HEK293 (cell line): ENCODE results near the gene CABLES2.

Experiments used
- CTCF ChIA-PET: fragments of 350-600 bp; formaldehyde crosslinking; extraction: SDS; loops from one replicate; lab custom pipeline; 2021; ENCODE audit warnings: antibody characterized with exemption; lab: Yijun Ruan, JAX
- POLR2A ChIA-PET: fragments of 300-600 bp; formaldehyde crosslinking; extraction: SDS; loops from one replicate; lab custom pipeline; 2020; ENCODE audit warnings: antibody characterized with exemption, inconsistent platforms; lab: Yijun Ruan, JAX
- H3K27ac ChIP-seq: fragments of 200-500 bp; sonication (Bioruptor generic); 2 replicates; pipeline ENCODE4 v1.5.1; 2014; ENCODE audit warnings: low read depth, low read length, control low read depth, inconsistent platforms; ENCODE audit errors: extremely low read depth
- H3K36me3 ChIP-seq, 2 experiments: fragments of 200-500 bp in 1 of 2; sonication (Bioruptor generic) in 1 of 2; 1 replicate in 1 of 2; 2 replicates in 1 of 2; pipeline ENCODE4 v1.5.1; 2014 to 2017; ENCODE audit warnings: inconsistent platforms in 2 of 2, low read length in 2 of 2; ENCODE audit not compliant: control insufficient read depth in 2 of 2, insufficient read depth in 1 of 2
- H3K4me1 ChIP-seq: fragments of 200-500 bp; sonication (Bioruptor generic); 2 replicates; pipeline ENCODE4 v1.5.1; 2014; ENCODE audit warnings: mild to moderate bottlenecking, low read length, inconsistent platforms; ENCODE audit not compliant: control insufficient read depth, insufficient read depth
- H3K4me3 ChIP-seq: 2 replicates; pipeline ENCODE4 v1.5.1; 2011; ENCODE audit warnings: low read depth, mild to moderate bottlenecking, control low read depth, low read length, moderate library complexity
- H3K9me3 ChIP-seq: fragments of 200-500 bp; sonication (Bioruptor generic); 2 replicates; pipeline ENCODE4 v1.5.1; 2014; ENCODE audit warnings: low read depth, low read length, inconsistent platforms; ENCODE audit not compliant: control insufficient read depth, insufficient read depth
- BCL11B ChIP-seq: fragments of 450-650 bp; formaldehyde crosslinking; IDR thresholded peaks from 2 replicates; pipeline ENCODE4 v1.5.1; 2016; ENCODE audit warnings: low read depth, missing biosample characterization, missing genetic modification characterization
- ELK4 ChIP-seq: IDR thresholded peaks from 2 replicates; pipeline ENCODE4 v1.6.1; 2011; ENCODE audit warnings: mild to moderate bottlenecking, low read depth, low read length, borderline replicate concordance
- GFI1B ChIP-seq: fragments of 450-650 bp; formaldehyde crosslinking; IDR thresholded peaks from 2 replicates; pipeline ENCODE4 v1.5.1; 2016; ENCODE audit warnings: missing biosample characterization, missing genetic modification characterization
- GLIS2 ChIP-seq: fragments of 450-650 bp; formaldehyde crosslinking; IDR thresholded peaks from 2 replicates; pipeline ENCODE4 v1.5.1; 2016; ENCODE audit warnings: missing biosample characterization, missing genetic modification characterization
- TCF7L2 ChIP-seq: IDR thresholded peaks from 2 replicates; pipeline ENCODE4 v1.6.1; 2011; ENCODE audit warnings: low read depth, mild to moderate bottlenecking, inconsistent platforms, low read length, moderate library complexity, borderline replicate concordance
- ZBTB8A ChIP-seq: fragments of 450-650 bp; formaldehyde crosslinking; IDR thresholded peaks from 2 replicates; pipeline ENCODE4 v1.5.1; 2016; ENCODE audit warnings: missing biosample characterization, missing genetic modification characterization
- ZNF239 ChIP-seq: fragments of 450-650 bp; formaldehyde crosslinking; IDR thresholded peaks from 2 replicates; pipeline ENCODE4 v1.5.1; 2016; ENCODE audit warnings: missing biosample characterization, missing genetic modification characterization
- ZNF324 ChIP-seq: fragments of 450-650 bp; formaldehyde crosslinking; IDR thresholded peaks from 2 replicates; pipeline ENCODE4 v1.5.1; 2016; ENCODE audit warnings: missing biosample characterization, missing genetic modification characterization
- ZNF48 ChIP-seq: fragments of 450-650 bp; formaldehyde crosslinking; IDR thresholded peaks from 2 replicates; pipeline ENCODE4 v1.5.1; 2016; ENCODE audit warnings: missing biosample characterization, missing genetic modification characterization
- TF ChIP-seq, protein P1 (sequence below): fragments of 450-650 bp; formaldehyde crosslinking; IDR thresholded peaks from 2 replicates; pipeline ENCODE4 v1.5.1; 2016; ENCODE audit warnings: missing biosample characterization, missing genetic modification characterization, low read depth
- TF ChIP-seq, protein P2 (sequence below): fragments of 450-650 bp; formaldehyde crosslinking; IDR thresholded peaks from 2 replicates; pipeline ENCODE4 v1.5.1; 2016; ENCODE audit warnings: missing biosample characterization, missing genetic modification characterization
- TF ChIP-seq, protein P3 (sequence below): fragments of 450-650 bp; formaldehyde crosslinking; IDR thresholded peaks from 2 replicates; pipeline ENCODE4 v1.5.1; 2016; ENCODE audit warnings: missing biosample characterization, missing genetic modification characterization

Gene CABLES2

DNA sequence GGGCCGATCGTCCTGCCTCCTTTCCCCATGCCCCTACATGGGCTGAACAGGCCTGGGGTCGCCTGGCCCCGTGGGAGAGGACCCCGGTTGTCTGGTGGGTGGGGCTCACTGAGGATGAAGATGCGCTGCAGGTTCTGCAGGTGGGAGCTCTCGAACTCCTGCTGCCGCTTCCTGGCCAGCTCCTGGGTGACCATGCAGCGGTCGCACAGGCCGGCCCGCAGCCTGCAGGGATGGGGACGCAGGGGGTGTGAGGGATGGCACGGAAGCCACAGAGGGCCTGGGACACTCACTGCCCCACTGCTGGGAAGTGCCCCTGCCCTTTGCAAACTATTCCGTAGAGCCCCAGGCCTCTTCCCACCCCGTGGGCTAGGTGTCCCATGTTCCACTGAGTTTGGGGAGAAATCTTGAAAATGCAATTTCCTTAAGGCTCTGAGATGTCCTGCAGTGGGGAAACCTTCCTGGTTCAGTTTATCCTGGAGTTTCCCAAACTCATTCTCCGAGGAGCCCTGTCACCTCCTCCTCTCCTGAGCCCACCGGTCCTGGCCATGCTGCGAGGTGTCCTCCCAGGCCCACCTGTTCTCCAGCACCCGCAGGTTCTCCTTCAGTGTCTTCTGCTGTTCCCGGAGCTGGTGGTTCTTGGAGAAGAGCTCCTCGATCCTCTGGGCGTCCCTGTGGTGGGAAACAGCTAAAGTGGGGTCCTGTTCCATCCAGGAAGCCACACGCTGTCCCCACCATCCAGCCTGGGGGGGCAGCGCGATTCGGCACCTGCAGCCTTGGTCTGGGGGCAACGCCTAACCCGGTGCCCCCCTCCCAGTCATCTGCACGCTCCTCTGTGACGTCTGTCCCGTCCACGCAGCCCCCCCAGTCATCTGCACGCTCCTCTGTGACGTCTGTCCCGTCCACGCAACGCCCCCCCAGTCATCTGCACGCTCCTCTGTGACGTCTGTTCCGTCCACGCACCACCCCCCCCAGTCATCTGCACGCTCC, 9.9 kb upstream of the CABLES2 start:
- H3K36me3 ChIP-seq, result no peaks in the 10 kb centered on the region
- ChIA-PET POLR2A (no interaction called here), CTCF (no interaction called here)
- no peak overlapping the region for H3K4me3 ChIP-seq
- TF ChIP-seq ZNF48 (tag by site-specific recombination) (no peak), TCF7L2 (no peak), GFI1B (tag by site-specific recombination) (no peak), ZNF239 (peak; percentile 82; the same call in 1 of the 2 replicates), ELK4 (no peak)
- H3K9me3 ChIP-seq, result no peaks in the 10 kb centered on the region
- H3K4me1 ChIP-seq, result no peaks in the 10 kb centered on the region
- H3K27ac ChIP-seq, result no peak overlapping the region

GRCh38 chr20:62415354-62416111, 8.4 kb upstream of the CABLES2 start:
- Histone ChIP-seq H3K4me1 (no peaks in the 10 kb centered on the region), H3K9me3 (no peaks in the 10 kb centered on the region), H3K4me3 (no peak overlapping the region), H3K27ac (no peak overlapping the region), H3K36me3 (no peaks in the 10 kb centered on the region)
- TF ChIP-seq, protein P1, sequence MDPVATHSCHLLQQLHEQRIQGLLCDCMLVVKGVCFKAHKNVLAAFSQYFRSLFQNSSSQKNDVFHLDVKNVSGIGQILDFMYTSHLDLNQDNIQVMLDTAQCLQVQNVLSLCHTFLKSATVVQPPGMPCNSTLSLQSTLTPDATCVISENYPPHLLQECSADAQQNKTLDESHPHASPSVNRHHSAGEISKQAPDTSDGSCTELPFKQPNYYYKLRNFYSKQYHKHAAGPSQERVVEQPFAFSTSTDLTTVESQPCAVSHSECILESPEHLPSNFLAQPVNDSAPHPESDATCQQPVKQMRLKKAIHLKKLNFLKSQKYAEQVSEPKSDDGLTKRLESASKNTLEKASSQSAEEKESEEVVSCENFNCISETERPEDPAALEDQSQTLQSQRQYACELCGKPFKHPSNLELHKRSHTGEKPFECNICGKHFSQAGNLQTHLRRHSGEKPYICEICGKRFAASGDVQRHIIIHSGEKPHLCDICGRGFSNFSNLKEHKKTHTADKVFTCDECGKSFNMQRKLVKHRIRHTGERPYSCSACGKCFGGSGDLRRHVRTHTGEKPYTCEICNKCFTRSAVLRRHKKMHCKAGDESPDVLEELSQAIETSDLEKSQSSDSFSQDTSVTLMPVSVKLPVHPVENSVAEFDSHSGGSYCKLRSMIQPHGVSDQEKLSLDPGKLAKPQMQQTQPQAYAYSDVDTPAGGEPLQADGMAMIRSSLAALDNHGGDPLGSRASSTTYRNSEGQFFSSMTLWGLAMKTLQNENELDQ (tag by site-specific recombination), result no peak
- TF ChIP-seq BCL11B (no peak), ZBTB8A (tag by site-specific recombination) (no peak), ZNF324 (no peak), GLIS2 (peak; percentile 58)
- TF ChIP-seq, protein P2, sequence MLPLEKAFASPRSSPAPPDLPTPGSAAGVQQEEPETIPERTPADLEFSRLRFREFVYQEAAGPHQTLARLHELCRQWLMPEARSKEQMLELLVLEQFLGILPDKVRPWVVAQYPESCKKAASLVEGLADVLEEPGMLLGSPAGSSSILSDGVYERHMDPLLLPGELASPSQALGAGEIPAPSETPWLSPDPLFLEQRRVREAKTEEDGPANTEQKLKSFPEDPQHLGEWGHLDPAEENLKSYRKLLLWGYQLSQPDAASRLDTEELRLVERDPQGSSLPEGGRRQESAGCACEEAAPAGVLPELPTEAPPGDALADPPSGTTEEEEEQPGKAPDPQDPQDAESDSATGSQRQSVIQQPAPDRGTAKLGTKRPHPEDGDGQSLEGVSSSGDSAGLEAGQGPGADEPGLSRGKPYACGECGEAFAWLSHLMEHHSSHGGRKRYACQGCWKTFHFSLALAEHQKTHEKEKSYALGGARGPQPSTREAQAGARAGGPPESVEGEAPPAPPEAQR, result no peak
- TF ChIP-seq, protein P3, sequence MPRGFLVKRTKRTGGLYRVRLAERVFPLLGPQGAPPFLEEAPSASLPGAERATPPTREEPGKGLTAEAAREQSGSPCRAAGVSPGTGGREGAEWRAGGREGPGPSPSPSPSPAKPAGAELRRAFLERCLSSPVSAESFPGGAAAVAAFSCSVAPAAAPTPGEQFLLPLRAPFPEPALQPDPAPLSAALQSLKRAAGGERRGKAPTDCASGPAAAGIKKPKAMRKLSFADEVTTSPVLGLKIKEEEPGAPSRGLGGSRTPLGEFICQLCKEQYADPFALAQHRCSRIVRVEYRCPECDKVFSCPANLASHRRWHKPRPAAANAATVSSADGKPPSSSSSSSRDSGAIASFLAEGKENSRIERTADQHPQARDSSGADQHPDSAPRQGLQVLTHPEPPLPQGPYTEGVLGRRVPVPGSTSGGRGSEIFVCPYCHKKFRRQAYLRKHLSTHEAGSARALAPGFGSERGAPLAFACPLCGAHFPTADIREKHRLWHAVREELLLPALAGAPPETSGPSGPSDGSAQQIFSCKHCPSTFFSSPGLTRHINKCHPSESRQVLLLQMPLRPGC (tag by site-specific recombination), result no peak
- ChIA-PET CTCF (interaction anchor here (0.6 kb wide), 1 partner anchor 212 kb away, joined by 3 read pairs; no protein-coding TSS in a partner anchor), POLR2A (interaction anchor here (0.6 kb wide), 1 partner anchor 879 kb away, joined by 3 read pairs; no protein-coding TSS in a partner anchor)
